PC-3 (cell line): ENCODE data around the gene UFC1.

Experiments
- CTCF ChIP-seq: fragments of 300-600 bp; sonication (generic); conservative IDR thresholded peaks from 2 replicates; pipeline ENCODE4 v1.5.1; 2017; ENCODE audit warnings: antibody characterized with exemption, low read depth, mild to moderate bottlenecking, low read length
- EZH2 ChIP-seq: fragments of 300-600 bp; sonication (generic); IDR thresholded peaks from one replicate; pipeline ENCODE4 v1.6.1; 2017; ENCODE audit warnings: antibody characterized with exemption, mild to moderate bottlenecking, low read length; ENCODE audit not compliant: unreplicated experiment

GRCh38 chr1:161172776-161173376 lies 19.1 kb downstream of the UFC1 start:
- no peak for TF ChIP-seq CTCF
- TF ChIP-seq EZH2: no peak
